BE2C (cell line): ENCODE data around the gene FANCC.

ENCODE experiments used
- DNase-seq: peaks from one replicate; pipeline ENCODE4 v3.0.0-alpha.2; 2020
- H3K27me3 ChIP-seq: fragments of 250-450 bp; sonication (Bioruptor Pico); 2 replicates; pipeline ENCODE4 v1.5.1; 2020; ENCODE audit warnings: mild to moderate bottlenecking
- H3K36me3 ChIP-seq: fragments of 250-450 bp; sonication (Bioruptor Pico); 2 replicates; pipeline ENCODE4 v1.5.1; 2020; ENCODE audit warnings: mild to moderate bottlenecking
- H3K4me1 ChIP-seq: fragments of 250-450 bp; sonication (Bioruptor Pico); 2 replicates; pipeline ENCODE4 v1.5.1; 2020
- H3K4me3 ChIP-seq: 2 replicates; pipeline ENCODE4 v1.5.1; 2011; ENCODE audit warnings: low read depth, low read length
- H3K9me3 ChIP-seq: fragments of 250-450 bp; sonication (Bioruptor Pico); 2 replicates; pipeline ENCODE4 v1.5.1; 2020
- CTCF ChIP-seq: IDR thresholded peaks from 2 replicates; pipeline ENCODE4 v1.5.1; 2012; ENCODE audit warnings: mild to moderate bottlenecking, low read depth, low read length

Gene FANCC

DNA sequence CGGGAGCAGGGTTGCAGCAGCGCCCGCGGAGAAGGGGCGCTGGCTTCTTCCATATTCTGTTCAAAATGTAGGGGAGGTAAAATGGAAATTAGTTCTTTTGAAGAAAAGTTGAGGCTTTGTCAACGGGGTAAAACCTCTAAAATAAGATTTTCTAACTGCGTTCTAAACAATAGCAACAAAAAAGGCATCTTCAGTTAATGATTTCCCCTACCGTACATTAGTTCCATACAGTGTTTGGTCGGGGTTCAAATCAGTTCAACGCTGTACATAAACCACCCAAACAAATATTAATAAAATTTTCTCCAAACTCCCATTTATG, 343 bp upstream of the FANCC start:
- no peaks in the 10 kb centered on the region for H3K27me3 ChIP-seq
- no peak for TF ChIP-seq CTCF

DNA sequence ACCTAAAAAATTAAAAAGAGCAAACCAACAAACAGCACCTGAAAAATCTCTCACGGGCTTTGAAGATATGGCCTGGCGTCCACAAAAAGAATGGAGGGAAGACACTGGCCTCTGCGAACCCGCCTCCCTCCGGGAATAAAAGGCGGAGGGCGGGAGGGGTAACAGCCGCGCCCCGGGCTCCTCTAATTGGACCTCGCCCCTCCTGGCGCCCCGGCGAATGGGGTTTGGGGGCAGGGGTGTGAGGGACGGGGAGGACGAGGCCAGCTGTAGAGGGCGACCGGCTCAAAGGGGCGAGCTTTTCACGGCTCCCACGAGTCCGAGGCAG, 753 bp downstream of the FANCC start:
- TF ChIP-seq CTCF, result 0 out of 2 replicates have a peak, but pooled peaks have one; percentile 11
- no peaks in the 10 kb centered on the region for H3K4me1 ChIP-seq

More for the DNA sequence above, 343 bp upstream of the FANCC start:
- H3K4me3 ChIP-seq, result peak overlapping the region; percentile 79
- no peaks in the 10 kb centered on the region for H3K9me3 ChIP-seq
- H3K36me3 ChIP-seq, result no peaks in the 10 kb centered on the region
- H3K4me1 ChIP-seq, result no peaks in the 10 kb centered on the region
- DNase-seq, result no peak

GRCh38 chr9:95316274-95316673, 1.2 kb downstream of the FANCC start:
- DNase-seq, result no peak
- no peaks in the 10 kb centered on the region for H3K27me3 ChIP-seq
- H3K9me3 ChIP-seq, result no peaks in the 10 kb centered on the region
- no peaks in the 10 kb centered on the region for H3K36me3 ChIP-seq
- peak overlapping the region; percentile 79 for H3K4me3 ChIP-seq
- no peak for TF ChIP-seq CTCF
- H3K4me1 ChIP-seq, result no peaks in the 10 kb centered on the region

More for the DNA sequence above, 753 bp downstream of the FANCC start:
- Histone ChIP-seq H3K4me3 (peak overlapping the region; percentile 79), H3K9me3 (no peaks in the 10 kb centered on the region), H3K36me3 (no peaks in the 10 kb centered on the region), H3K27me3 (no peaks in the 10 kb centered on the region)
- DNase-seq, result peak; percentile 87

- H3K4me3 ChIP-seq, result peak overlapping the region; percentile 79; the same call in 1 of the 2 replicates
- TF ChIP-seq CTCF, result no peak
Measured at GRCh38 chr9:95315108-95315746, 2.3 kb downstream of the FANCC start.

GRCh38 chr9:95313010-95313498, 4.5 kb downstream of the FANCC start:
- no peaks in the 10 kb centered on the region for H3K27me3 ChIP-seq
- H3K4me1 ChIP-seq, result no peaks in the 10 kb centered on the region
- peak; percentile 80 for DNase-seq
- TF ChIP-seq CTCF, result no peak
- H3K4me3 ChIP-seq, result peak overlapping the region; percentile 58
- no peaks in the 10 kb centered on the region for H3K36me3 ChIP-seq
- no peaks in the 10 kb centered on the region for H3K9me3 ChIP-seq

More at GRCh38 chr9:95315108-95315746, 2.3 kb downstream of the FANCC start:
- Histone ChIP-seq H3K36me3 (no peaks in the 10 kb centered on the region), H3K9me3 (no peaks in the 10 kb centered on the region), H3K27me3 (no peaks in the 10 kb centered on the region), H3K4me1 (no peaks in the 10 kb centered on the region)
- no peak for DNase-seq

DNA sequence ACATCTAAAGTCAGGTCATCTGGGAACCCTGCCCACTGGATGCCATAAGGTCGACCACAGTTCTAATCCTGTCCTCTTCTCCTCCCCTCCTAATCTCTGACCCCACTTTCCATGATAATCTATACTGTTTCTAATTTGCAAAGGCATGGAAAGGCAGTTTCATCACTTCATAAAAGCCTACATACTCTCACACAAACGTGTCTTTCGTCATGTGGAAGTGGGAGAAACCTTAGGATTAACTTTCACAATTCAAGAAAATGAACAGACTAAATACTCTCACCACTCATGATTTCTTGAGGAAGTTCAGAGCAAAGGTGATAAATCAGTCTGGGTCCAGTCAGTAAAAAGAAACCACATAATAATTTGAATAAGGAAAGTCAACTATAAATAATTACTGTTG, 5.5 kb downstream of the FANCC start:
- H3K4me3 ChIP-seq, result no peak overlapping the region
- no peak for DNase-seq
- no peaks in the 10 kb centered on the region for H3K27me3 ChIP-seq
- no peaks in the 10 kb centered on the region for H3K9me3 ChIP-seq
- H3K36me3 ChIP-seq, result no peaks in the 10 kb centered on the region
- TF ChIP-seq CTCF, result no peak
- H3K4me1 ChIP-seq, result no peaks in the 10 kb centered on the region
